Activated CD4-positive, alpha-beta T cell treated with anti-CD3 and anti-CD28 coated beads for 36 hours (primary cell): ENCODE data around the gene EPB41L1. TPM values are rescaled to one million over a fixed set of nuclear protein-coding genes. Genes with fewer than 3 reads are reported as not detected.

Experiments used
- ATAC-seq: fragments of 200-7000 bp; cut with Tn5 transposase; one replicate; pipeline ENCODE4 v1.10.0; 2021; ENCODE audit warnings: mild to moderate bottlenecking, moderate library complexity
- CTCF ChIA-PET: fragments of 350-600 bp; sonication (Branson Sonifier 250); formaldehyde crosslinking; loops from one replicate; lab custom pipeline; 2021; ENCODE audit warnings: antibody characterized with exemption; lab: Charles Lee
- POLR2A ChIA-PET: fragments of 350-600 bp; sonication (Branson Sonifier 250); formaldehyde crosslinking; loops from one replicate; lab custom pipeline; 2021; ENCODE audit warnings: antibody characterized with exemption, inconsistent platforms; lab: Charles Lee
- DNase-seq: peaks from one replicate; pipeline ENCODE4 v3.0.0-alpha.2; 2020
- H3K27ac Mint-ChIP-seq: one replicate; pipeline ENCODE4 v1.8.0; 2021; ENCODE audit warnings: mixed read lengths
- H3K27me3 Mint-ChIP-seq: one replicate; pipeline ENCODE4 v1.8.0; 2021; ENCODE audit warnings: mixed read lengths
- H3K36me3 Mint-ChIP-seq: one replicate; pipeline ENCODE4 v1.8.0; 2021; ENCODE audit warnings: low read depth, mixed read lengths
- H3K4me1 Mint-ChIP-seq: one replicate; pipeline ENCODE4 v1.8.0; 2021; ENCODE audit warnings: mixed read lengths
- H3K4me3 Mint-ChIP-seq: one replicate; pipeline ENCODE4 v1.8.0; 2021; ENCODE audit warnings: mild to moderate bottlenecking, moderate library complexity, mixed read lengths
- H3K9me3 Mint-ChIP-seq: one replicate; pipeline ENCODE4 v1.8.0; 2021; ENCODE audit warnings: low read depth, mixed read lengths
- intact Hi-C, 2 experiments: fragments of 100-400 bp; cut with DNase I in 1 of 2; cut with micrococcal nuclease in 1 of 2; formaldehyde crosslinking; loops; one replicate each; pipeline versions ENCODE4 v1.14.2 to v1.15.1; 2022 to 2024; cut with DNase I, micrococcal nuclease
- total RNA-seq, 2 experiments: library from RNA; stranded (reverse); gene quantifications; one replicate each; pipeline ENCODE4 v1.2.3, GENCODE V29; 2021

The EPB41L1 gene
- total RNA-seq, 2 experiments from 2014 or later: 0.67 to 1.5 TPM

DNA sequence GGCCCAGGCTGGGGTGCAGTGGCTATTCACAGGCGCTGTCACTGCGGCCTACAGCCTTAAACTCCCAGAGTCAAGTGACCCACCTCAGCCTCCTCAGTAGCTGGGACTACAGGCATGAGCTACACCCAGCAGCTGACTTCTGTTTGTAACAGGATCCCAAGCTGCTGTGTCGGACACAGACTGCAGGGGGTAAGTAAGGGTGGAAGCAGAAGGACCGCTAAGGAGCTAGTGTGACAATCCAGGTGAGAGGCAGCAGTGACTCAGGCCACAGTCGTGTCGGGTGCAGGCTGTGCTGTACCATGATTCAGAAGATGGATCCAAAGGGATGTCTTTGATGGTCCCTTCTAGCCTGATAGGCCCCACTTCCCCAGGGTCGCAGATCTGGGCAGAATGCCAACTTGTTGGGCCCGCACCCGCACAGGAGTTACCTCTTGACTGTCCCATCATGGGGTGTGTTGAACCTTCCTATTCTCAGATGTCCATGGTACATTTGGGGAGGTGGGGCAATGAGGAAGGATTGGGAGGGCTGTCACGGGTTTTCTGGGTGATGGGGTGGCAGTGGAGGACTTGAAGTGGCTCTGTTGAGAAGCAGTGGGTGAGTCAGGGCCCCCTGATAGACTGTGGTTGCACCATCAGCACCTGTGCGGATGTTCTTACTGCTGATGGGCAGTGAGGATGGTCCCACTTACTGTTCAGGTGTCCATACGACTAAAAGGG is 107.0 kb downstream of the EPB41L1 start:
- H3K4me3 Mint-ChIP-seq: no peak overlapping the region
- DNase-seq (no peak), ATAC-seq (no peak)
- H3K9me3 Mint-ChIP-seq: no peaks in the 10 kb centered on the region
- H3K27me3 Mint-ChIP-seq: no peaks in the 10 kb centered on the region
- H3K4me1 Mint-ChIP-seq: no peaks in the 10 kb centered on the region
- H3K27ac Mint-ChIP-seq: no peak overlapping the region
- ChIA-PET POLR2A (no interaction called here), CTCF (no interaction called here)
- peaks cover 3% of the 10 kb centered on the region for H3K36me3 Mint-ChIP-seq
- intact Hi-C loops: no loop called here

DNA sequence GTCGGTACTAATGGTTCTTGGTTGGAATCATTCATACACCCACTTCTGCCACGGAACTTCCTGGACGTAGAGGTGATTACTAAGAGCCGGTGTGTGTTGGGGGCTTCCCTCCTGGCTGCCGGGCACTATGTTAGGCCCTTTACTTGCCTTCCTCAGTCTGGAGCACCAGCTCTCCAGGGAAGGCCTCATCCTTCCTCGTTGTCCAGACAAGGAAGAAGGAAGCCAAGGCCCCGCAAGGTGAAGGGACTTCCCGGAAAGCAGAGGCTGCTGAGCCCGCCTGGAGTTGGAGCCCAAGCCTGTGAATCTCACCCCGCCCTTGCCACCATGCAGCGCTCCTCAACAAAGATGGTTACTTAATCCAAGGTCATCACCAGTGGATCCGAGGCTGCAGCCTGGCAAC is 107.9 kb downstream of the EPB41L1 start:
- CTCF ChIA-PET: no interaction called here

GRCh38 chr20:36264426-36265246 is 110.1 kb downstream of the EPB41L1 start:
- Mint-ChIP-seq H3K27me3 (no peaks in the 10 kb centered on the region), H3K4me3 (no peak overlapping the region), H3K9me3 (no peaks in the 10 kb centered on the region), H3K27ac (no peak overlapping the region), H3K4me1 (no peaks in the 10 kb centered on the region), H3K36me3 (no peaks in the 10 kb centered on the region)
- CTCF ChIA-PET: no interaction called here
- intact Hi-C loops: no loop called here
- ATAC-seq: no peak
- POLR2A ChIA-PET: no interaction called here
- no peak for DNase-seq

More for the DNA sequence above, 107.9 kb downstream of the EPB41L1 start:
- Mint-ChIP-seq H3K36me3 (no peaks in the 10 kb centered on the region), H3K4me3 (no peak overlapping the region), H3K27ac (no peak overlapping the region), H3K4me1 (no peaks in the 10 kb centered on the region), H3K9me3 (no peaks in the 10 kb centered on the region), H3K27me3 (no peaks in the 10 kb centered on the region)
- POLR2A ChIA-PET: no interaction called here
- intact Hi-C loops: no loop called here
- ATAC-seq (no peak), DNase-seq (no peak)

GRCh38 chr20:36266189-36266588 is 111.6 kb downstream of the EPB41L1 start:
- ATAC-seq (no peak), DNase-seq (no peak)
- Mint-ChIP-seq H3K27me3 (no peaks in the 10 kb centered on the region), H3K36me3 (no peaks in the 10 kb centered on the region), H3K4me1 (no peaks in the 10 kb centered on the region), H3K9me3 (no peaks in the 10 kb centered on the region), H3K4me3 (no peak overlapping the region), H3K27ac (no peak overlapping the region)
- intact Hi-C loops: no loop called here
- CTCF ChIA-PET: interaction anchor here (0.5 to 1.0 kb wide), 2 partner anchors 51 to 66 kb away, joined by 3 to 4 read pairs; no protein-coding TSS in a partner anchor
- POLR2A ChIA-PET: no interaction called here

DNA sequence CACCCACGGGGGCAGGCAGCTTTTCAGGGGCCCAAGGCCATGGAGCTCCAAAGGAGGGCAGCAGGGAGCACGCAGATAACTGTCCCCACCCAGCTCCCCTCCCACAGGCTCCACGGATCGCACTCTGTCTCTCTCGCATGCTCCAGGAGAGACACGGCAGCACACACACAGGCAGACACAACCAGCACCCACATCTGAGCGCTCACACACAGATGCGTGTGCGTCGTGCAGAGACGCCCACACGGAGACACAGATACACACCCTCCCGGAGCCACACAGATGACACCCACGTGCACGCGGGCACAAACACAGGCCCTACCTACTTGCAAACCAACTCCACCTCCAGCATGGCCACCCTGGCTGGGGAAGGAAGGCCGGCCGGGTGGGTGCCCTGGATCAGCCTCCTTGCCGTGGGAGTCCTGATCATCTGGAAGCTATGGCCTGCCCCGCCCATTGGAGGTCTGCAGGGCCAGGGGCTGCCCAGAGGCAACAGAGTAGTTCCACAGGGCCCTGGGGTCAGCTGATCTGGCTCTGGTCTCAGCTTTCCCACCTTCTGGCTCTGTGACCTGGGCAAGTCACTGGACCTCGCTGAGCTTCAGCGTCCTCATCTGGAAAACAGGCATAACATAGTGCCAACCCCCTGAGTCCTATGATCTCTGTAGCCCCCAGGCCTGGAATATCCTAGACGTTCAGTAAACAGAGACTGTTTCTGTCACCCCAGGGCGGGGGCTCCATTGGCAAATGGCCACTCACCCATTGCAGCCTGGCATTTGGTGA is 113.3 kb downstream of the EPB41L1 start:
- no peaks in the 10 kb centered on the region for H3K27me3 Mint-ChIP-seq
- H3K36me3 Mint-ChIP-seq: no peaks in the 10 kb centered on the region
- no peaks in the 10 kb centered on the region for H3K4me1 Mint-ChIP-seq
- no peak for DNase-seq
- H3K9me3 Mint-ChIP-seq: no peaks in the 10 kb centered on the region
- intact Hi-C loops: no loop called here
- ChIA-PET CTCF (interaction anchor here (0.8 to 1.1 kb wide), 2 partner anchors 112 to 172 kb away, joined by 3 to 4 read pairs; no protein-coding TSS in a partner anchor), POLR2A (no interaction called here)
- no peak overlapping the region for H3K27ac Mint-ChIP-seq
- ATAC-seq: no peak
- no peak overlapping the region for H3K4me3 Mint-ChIP-seq

DNA sequence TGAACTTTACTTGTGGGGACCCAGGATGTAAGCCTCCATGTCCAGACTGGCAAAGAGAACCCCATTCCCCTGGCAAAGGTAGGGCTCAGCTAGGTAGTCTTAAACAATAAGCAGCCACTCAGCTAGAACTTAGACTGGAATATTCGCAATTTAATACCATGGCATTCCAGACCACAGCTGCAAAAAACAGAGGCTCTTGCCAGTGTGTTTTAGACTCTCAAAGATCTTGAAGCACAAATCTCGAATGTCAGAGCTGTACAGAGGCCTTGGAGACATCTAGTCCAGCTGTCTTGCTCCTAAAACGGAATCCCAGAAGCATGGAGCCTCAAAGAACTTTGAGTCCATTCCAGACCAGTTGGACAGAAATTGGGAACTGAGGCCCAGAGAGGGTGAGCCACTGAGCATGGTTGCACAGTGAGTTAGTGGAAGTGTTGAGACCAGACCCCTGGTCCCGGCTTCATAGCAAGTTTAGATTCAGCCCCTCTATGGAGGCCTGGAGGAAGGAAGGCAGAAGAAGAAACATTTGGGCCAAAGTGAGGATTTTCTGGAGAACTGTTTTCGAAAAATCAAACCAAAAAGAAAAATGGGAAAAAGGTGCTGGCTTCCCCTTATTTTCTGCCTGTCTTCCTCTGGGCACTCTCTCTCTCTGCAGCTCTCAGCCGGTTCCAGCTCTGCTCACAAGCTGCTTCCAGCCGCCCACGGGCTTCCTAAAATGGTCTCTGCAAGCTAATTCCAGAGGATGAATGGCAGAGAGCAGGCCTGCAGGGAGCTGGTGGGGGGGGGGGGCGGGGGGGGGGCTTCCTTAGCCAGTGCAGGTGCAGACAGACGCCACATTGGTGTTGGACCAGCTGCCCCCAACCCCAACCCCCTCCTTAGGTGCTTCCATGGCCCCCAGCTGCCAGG is 114.2 kb downstream of the EPB41L1 start:
- Mint-ChIP-seq H3K27ac (no peak overlapping the region), H3K27me3 (peaks cover 2% of the 10 kb centered on the region), H3K4me3 (no peak overlapping the region), H3K4me1 (no peaks in the 10 kb centered on the region), H3K36me3 (no peaks in the 10 kb centered on the region), H3K9me3 (no peaks in the 10 kb centered on the region)
- intact Hi-C loops: no loop called here
- ChIA-PET POLR2A (no interaction called here), CTCF (interaction anchor here (0.8 to 1.1 kb wide), 2 partner anchors 113 to 171 kb away, joined by 3 to 4 read pairs; no protein-coding TSS in a partner anchor)
- ATAC-seq (no peak), DNase-seq (no peak)

- H3K4me1 Mint-ChIP-seq: no peaks in the 10 kb centered on the region
- CTCF ChIA-PET: no interaction called here
- H3K36me3 Mint-ChIP-seq: no peaks in the 10 kb centered on the region
- H3K27me3 Mint-ChIP-seq: peaks cover 2% of the 10 kb centered on the region
- DNase-seq (no peak), ATAC-seq (no peak)
- intact Hi-C loops: no loop called here
- H3K9me3 Mint-ChIP-seq: no peaks in the 10 kb centered on the region
- no peak overlapping the region for H3K27ac Mint-ChIP-seq
- H3K4me3 Mint-ChIP-seq: no peak overlapping the region
- POLR2A ChIA-PET: no interaction called here
Measured at GRCh38 chr20:36269507-36269906, 115.0 kb downstream of the EPB41L1 start.

DNA sequence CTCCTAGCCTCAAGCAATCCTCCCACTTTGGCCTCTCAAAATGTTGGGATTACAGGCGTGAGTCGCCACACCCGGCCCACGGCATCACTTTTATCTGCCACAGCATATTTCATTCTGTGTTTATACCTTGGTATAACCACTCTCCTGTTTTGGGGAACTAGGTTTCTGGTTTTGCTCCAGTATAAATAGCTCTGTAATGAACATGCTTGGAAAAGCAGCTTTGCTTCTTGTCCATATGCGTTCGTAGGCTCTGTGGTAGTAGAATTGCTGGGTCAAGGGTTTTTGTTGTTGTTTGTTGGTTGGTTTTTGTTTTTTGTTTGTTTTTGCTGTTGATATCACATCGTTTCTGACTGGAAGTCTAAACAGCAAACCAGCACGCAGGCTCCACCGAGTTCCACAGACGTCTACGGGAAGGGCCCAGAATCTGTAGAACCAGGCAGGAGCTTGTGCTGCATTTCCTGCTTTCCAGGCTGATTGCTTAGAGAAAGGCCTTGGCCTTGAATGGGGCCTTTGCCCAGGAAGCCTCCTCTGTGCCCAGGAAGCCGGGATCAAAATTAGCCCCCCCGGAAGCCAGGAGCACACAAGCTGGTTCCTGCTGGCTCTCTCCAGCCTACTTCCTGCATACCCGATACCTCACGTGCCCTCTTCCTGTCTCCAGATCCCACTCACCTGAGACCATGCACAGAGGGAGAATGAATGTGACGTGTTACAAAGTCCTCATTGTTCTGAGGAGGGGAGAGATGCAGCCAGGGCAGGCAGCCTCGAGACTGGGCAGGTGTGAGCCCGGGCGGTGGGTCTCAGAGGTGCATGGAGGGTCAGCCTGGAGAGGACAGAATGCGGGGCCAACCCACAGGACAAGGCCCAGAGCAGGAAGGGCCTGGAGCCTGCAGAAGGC is 116.5 kb downstream of the EPB41L1 start:
- H3K4me1 Mint-ChIP-seq: no peaks in the 10 kb centered on the region
- no peak overlapping the region for H3K27ac Mint-ChIP-seq
- no peaks in the 10 kb centered on the region for H3K36me3 Mint-ChIP-seq
- POLR2A ChIA-PET: interaction anchor here (0.7 kb wide), 1 partner anchor 248 kb away, joined by 3 read pairs; no protein-coding TSS in a partner anchor
- no peaks in the 10 kb centered on the region for H3K9me3 Mint-ChIP-seq
- H3K27me3 Mint-ChIP-seq: peaks cover 2% of the 10 kb centered on the region
- ATAC-seq: no peak
- CTCF ChIA-PET: interaction anchor here (0.5 to 1.5 kb wide), 5 partner anchors 113 to 808 kb away, joined by 3 to 4 read pairs (median 3); no protein-coding TSS in a partner anchor
- no peak overlapping the region for H3K4me3 Mint-ChIP-seq
- no peak for DNase-seq
- intact Hi-C loops: no loop called here

DNA sequence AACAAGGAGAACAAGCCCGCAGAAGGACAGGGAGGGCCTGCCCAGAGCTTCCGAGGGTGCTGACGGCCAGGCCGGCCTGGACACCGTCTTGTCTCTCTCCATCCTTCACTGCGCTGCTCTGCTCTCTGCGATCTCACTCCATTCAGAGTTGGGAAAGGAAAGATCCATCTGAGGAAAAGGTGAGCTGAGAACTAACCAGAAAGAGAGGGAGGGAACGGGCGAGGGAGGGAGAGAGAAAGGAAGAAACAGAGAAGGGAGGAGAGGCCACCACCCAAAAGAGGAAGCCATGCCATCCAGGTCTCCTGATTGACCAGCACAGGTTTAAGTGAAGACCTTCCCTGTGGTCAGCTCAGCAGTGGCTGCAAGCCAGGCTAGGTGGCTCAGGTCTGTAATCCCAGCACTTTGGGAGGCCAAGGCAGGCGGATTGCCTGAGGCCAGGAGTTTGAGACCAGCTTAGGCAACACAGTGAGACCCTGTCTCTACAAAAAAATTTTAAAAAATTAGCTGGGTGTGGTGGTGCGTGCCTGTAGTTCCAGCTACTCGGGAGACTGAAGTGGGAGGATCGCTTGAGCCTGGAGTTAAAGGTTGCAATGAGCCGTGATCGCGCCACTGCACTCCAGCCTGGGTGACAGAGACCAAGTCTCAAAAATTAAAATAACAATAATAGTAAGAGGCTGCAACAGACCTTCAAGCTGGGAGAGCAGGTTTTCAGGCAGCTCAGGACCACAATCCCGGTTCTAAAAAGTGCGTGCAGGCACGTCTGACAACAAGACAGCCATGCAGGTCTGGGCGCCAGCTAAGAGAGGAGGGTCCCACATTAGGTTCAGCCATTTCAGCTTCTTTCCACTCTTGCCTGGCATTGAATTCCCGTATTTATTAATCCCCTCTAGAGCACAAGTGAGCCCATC is 117.4 kb downstream of the EPB41L1 start:
- no peaks in the 10 kb centered on the region for H3K9me3 Mint-ChIP-seq
- CTCF ChIA-PET: interaction anchor here (0.6 to 1.5 kb wide), 4 partner anchors 98 to 809 kb away, joined by 3 read pairs; no protein-coding TSS in a partner anchor
- intact Hi-C loops: no loop called here

More for the DNA sequence above, 117.4 kb downstream of the EPB41L1 start:
- H3K27ac Mint-ChIP-seq: no peak overlapping the region
- H3K4me1 Mint-ChIP-seq: no peaks in the 10 kb centered on the region
- H3K4me3 Mint-ChIP-seq: no peak overlapping the region
- H3K36me3 Mint-ChIP-seq: no peaks in the 10 kb centered on the region
- no peak for ATAC-seq
- H3K27me3 Mint-ChIP-seq: peaks cover 2% of the 10 kb centered on the region
- POLR2A ChIA-PET: no interaction called here
- no peak for DNase-seq
